ENCODE data around the gene TPT1.
"Not testable (repeated sequence)": the region's sequence is repeated elsewhere in the genome, so short reads cannot be mapped to it uniquely, and the experiment has no call there.

The TPT1 gene

DNA sequence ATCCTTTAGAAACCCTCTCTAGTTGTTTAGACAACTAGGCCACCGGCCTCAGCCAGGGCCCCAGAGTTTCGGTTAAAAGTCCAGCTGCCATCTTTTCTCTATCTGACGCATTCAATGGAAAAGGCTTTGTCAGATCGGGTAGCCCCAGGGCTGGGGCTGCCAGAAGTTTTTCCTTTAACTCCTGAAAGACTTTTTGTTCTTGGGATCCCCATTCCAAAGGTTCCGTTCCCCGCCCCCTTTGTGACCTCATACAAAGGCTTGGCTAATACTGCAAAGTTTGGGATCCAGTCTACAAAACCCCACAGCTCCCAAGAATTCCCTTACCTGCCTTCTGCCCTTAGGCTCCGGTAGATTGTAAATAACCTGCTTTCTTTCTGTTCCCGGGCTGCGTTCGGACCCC is 38.5 kb upstream of the TPT1 start:
- not testable (repeated sequence) for H3K27ac ChIP-seq (ENCODE audit: low read depth, low read length); H3K9ac ChIP-seq (ENCODE audit: low read depth, low read length); H3K36me3 ChIP-seq (ENCODE audit: control insufficient read depth, insufficient read depth, low read length); H3K4me1 ChIP-seq (ENCODE audit: control insufficient read depth, insufficient read depth, low read length); H3K9me3 ChIP-seq (ENCODE audit: control insufficient read depth, insufficient read depth, low read length); H3K27me3 ChIP-seq (ENCODE audit: control insufficient read depth, insufficient read depth, low read length); H3K4me3 ChIP-seq (ENCODE audit: low read depth, low read length)

DNA sequence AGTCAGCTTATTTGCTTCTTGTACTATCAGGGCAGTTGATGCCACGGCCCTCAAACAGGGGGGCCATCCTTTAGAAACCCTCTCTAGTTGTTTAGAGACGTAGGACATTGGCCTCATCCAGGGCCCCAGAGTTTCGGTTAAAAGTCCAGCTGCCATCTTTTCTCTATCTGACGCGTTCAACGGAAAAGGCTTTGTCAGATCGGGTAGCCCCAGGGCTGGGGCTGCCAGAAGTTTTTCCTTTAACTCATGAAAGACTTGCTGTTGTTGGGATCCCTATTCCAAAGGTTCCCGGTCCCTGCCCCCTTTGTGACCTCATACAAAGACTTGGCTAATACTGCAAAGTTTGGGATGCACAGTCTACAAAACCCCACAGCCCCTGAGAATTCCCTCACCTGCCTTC is 37.8 kb upstream of the TPT1 start:
- H3K27ac ChIP-seq (ENCODE audit: low read depth, low read length); H3K36me3 ChIP-seq (ENCODE audit: control insufficient read depth, insufficient read depth, low read length); H3K27me3 ChIP-seq (ENCODE audit: control insufficient read depth, insufficient read depth, low read length); H3K9ac ChIP-seq (ENCODE audit: low read depth, low read length); H3K4me1 ChIP-seq (ENCODE audit: control insufficient read depth, insufficient read depth, low read length); H3K9me3 ChIP-seq (ENCODE audit: control insufficient read depth, insufficient read depth, low read length); H3K4me3 ChIP-seq (ENCODE audit: low read depth, low read length): not testable (repeated sequence)

DNA sequence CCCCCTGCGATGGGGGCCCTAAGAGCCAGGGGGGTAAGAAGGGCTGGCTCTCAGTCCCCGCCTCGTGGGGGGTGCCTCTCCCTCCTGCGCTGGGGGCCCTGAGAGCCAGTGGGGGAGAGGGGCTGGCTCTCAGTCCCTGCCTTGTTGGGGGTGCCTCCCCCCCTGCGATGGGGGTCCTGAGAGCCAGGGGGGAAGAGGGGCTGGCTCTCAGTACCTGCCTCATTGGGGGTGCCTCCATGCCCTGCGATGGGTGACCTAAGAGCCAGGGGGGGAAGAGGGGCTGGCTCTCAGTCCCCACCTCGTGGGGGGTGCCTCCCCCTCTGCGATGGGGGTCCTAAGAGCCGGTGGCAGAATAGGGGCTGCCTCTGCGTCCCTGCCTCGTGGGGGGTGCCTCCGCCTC is 36.3 kb upstream of the TPT1 start:
- H3K36me3 ChIP-seq (ENCODE audit: control insufficient read depth, insufficient read depth, low read length); H3K9me3 ChIP-seq (ENCODE audit: control insufficient read depth, insufficient read depth, low read length); H3K4me3 ChIP-seq (ENCODE audit: low read depth, low read length); H3K27ac ChIP-seq (ENCODE audit: low read depth, low read length); H3K9ac ChIP-seq (ENCODE audit: low read depth, low read length); H3K27me3 ChIP-seq (ENCODE audit: control insufficient read depth, insufficient read depth, low read length); H3K4me1 ChIP-seq (ENCODE audit: control insufficient read depth, insufficient read depth, low read length): not testable (repeated sequence)

DNA sequence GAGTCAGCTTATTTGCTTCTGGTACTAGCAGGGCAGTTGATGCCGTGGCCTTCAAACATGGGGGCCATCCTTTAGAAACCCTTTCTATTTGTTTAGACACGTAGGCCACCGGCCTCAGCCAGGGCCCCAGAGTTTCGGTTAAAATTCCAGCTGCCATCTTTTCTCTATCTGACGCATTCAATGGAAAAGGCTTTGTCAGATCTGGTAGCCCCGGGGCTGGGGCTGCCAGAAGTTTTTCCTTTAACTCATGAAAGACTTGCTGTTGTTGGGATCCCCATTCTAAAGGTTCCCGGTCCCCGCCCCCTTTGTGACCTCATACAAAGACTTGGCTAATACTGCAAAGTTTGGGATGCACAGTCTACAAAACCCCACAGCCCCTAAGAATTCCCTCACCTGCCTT is 35.7 kb upstream of the TPT1 start:
- H3K4me1 ChIP-seq (ENCODE audit: control insufficient read depth, insufficient read depth, low read length); H3K4me3 ChIP-seq (ENCODE audit: low read depth, low read length); H3K9me3 ChIP-seq (ENCODE audit: control insufficient read depth, insufficient read depth, low read length); H3K9ac ChIP-seq (ENCODE audit: low read depth, low read length); H3K27me3 ChIP-seq (ENCODE audit: control insufficient read depth, insufficient read depth, low read length); H3K27ac ChIP-seq (ENCODE audit: low read depth, low read length); H3K36me3 ChIP-seq (ENCODE audit: control insufficient read depth, insufficient read depth, low read length): not testable (repeated sequence)

GRCh38 chr13:45374917-45375316 is 33.9 kb upstream of the TPT1 start:
- Histone ChIP-seq H3K9ac (ENCODE audit: low read depth, low read length) (no peak overlapping the region; the same call in 1 of the 2 replicates), H3K4me3 (ENCODE audit: low read depth, low read length) (no peak overlapping the region), H3K9me3 (ENCODE audit: control insufficient read depth, insufficient read depth, low read length) (no peaks in the 10 kb centered on the region), H3K27me3 (ENCODE audit: control insufficient read depth, insufficient read depth, low read length) (no peaks in the 10 kb centered on the region), H3K36me3 (ENCODE audit: control insufficient read depth, insufficient read depth, low read length) (no peaks in the 10 kb centered on the region), H3K4me1 (ENCODE audit: control insufficient read depth, insufficient read depth, low read length) (peaks cover 3% of the 10 kb centered on the region; the same call in 1 of the 2 replicates), H3K27ac (ENCODE audit: low read depth, low read length) (no peak overlapping the region)

GRCh38 chr13:45373162-45373547 is 32.2 kb upstream of the TPT1 start:
- H3K9ac ChIP-seq (ENCODE audit: low read depth, low read length) = no peak overlapping the region
- H3K27ac ChIP-seq (ENCODE audit: low read depth, low read length) = no peak overlapping the region
- H3K27me3 ChIP-seq (ENCODE audit: control insufficient read depth, insufficient read depth, low read length) = no peaks in the 10 kb centered on the region
- no peaks in the 10 kb centered on the region for H3K9me3 ChIP-seq (ENCODE audit: control insufficient read depth, insufficient read depth, low read length)
- H3K4me1 ChIP-seq (ENCODE audit: control insufficient read depth, insufficient read depth, low read length) = peaks cover 3% of the 10 kb centered on the region; the same call in 1 of the 2 replicates
- no peaks in the 10 kb centered on the region for H3K36me3 ChIP-seq (ENCODE audit: control insufficient read depth, insufficient read depth, low read length)
- H3K4me3 ChIP-seq (ENCODE audit: low read depth, low read length) = no peak overlapping the region

DNA sequence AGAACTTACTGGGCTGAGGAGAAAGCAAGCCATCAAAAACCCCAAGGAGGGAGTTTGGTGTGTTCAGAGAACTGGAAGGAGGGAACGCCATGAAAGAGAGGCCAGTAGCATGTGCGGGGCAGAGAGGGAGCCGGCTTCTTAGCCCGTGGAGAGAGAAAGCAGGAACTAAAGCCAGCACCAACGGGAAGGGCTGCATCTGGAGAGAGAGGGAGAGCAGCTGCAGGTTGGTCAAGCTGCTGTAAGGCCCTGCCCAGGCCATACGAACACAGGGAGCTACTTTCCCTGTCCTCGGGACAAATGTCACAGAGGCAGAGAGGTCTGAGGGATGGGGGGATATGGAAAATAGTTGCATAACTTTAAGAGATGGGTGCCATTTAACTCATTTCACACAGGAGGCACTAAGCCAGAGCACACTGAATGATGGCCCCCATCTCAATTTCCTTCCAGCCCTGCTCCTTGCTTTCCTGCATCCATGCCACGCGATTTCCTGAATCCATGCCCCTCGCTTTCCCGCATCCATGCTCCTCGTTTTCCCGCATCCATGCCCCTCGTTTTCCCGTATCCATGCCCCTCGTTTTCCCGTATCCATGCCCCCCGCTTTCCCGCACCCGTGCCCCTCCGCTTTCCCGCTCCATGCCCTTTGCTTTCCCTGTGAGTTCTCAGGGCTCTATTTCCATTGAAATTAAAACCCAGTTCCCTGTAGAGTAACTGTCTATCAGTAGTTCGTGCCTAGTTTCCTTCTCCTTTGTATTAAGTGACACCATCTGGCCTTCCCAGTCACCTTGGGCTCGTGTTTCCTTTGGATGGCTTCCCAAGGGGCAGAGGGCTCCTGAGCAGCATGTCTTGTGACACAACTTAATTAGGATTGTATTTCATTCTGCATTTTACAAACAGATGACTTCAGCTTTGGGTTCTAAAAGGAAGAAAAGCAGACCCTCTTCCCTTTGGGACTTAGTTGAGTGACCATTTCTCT is 31.5 kb upstream of the TPT1 start:
- no peak overlapping the region for H3K9ac ChIP-seq (ENCODE audit: low read depth, low read length)
- H3K27ac ChIP-seq (ENCODE audit: low read depth, low read length) = no peak overlapping the region
- H3K9me3 ChIP-seq (ENCODE audit: control insufficient read depth, insufficient read depth, low read length) = no peaks in the 10 kb centered on the region
- no peak overlapping the region for H3K4me3 ChIP-seq (ENCODE audit: low read depth, low read length)
- peaks cover 3% of the 10 kb centered on the region; the same call in 1 of the 2 replicates for H3K4me1 ChIP-seq (ENCODE audit: control insufficient read depth, insufficient read depth, low read length)
- no peaks in the 10 kb centered on the region for H3K27me3 ChIP-seq (ENCODE audit: control insufficient read depth, insufficient read depth, low read length)
- no peaks in the 10 kb centered on the region for H3K36me3 ChIP-seq (ENCODE audit: control insufficient read depth, insufficient read depth, low read length)

DNA sequence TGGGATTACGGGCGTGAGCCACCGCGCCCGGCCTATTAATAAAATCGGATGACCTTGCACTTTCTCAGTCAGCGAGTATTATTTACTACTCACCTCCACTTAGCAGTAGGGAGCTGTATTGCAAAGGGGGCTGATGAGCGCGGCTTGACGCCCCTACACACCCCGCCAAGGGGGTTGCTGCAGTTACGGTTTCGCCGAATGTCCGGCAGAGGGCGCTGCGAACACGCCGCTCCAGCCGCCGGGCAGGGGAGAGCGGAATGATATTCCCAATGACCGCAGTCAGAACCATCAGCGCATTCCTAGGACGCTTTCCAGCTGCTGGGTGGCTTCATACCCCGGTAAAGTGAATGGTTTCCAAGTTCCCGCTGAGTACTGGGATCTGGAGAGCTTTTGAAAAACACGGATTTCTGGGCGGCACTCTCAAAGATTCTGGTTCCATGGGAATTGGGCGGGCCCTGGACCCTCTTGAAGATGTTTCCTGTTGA is 30.0 kb upstream of the TPT1 start:
- no peak overlapping the region for H3K4me3 ChIP-seq (ENCODE audit: low read depth, low read length)
- H3K9me3 ChIP-seq (ENCODE audit: control insufficient read depth, insufficient read depth, low read length) = no peaks in the 10 kb centered on the region
- no peak overlapping the region for H3K27ac ChIP-seq (ENCODE audit: low read depth, low read length)

GRCh38 chr13:45369116-45369515 is 28.1 kb upstream of the TPT1 start:
- Histone ChIP-seq H3K4me1 (ENCODE audit: control insufficient read depth, insufficient read depth, low read length) (peaks cover 3% of the 10 kb centered on the region; the same call in 1 of the 2 replicates), H3K4me3 (ENCODE audit: low read depth, low read length) (no peak overlapping the region), H3K27ac (ENCODE audit: low read depth, low read length) (no peak overlapping the region), H3K36me3 (ENCODE audit: control insufficient read depth, insufficient read depth, low read length) (no peaks in the 10 kb centered on the region), H3K27me3 (ENCODE audit: control insufficient read depth, insufficient read depth, low read length) (no peaks in the 10 kb centered on the region), H3K9ac (ENCODE audit: low read depth, low read length) (no peak overlapping the region), H3K9me3 (ENCODE audit: control insufficient read depth, insufficient read depth, low read length) (no peaks in the 10 kb centered on the region)

More for the DNA sequence above, 30.0 kb upstream of the TPT1 start:
- Histone ChIP-seq H3K27me3 (ENCODE audit: control insufficient read depth, insufficient read depth, low read length) (no peaks in the 10 kb centered on the region), H3K36me3 (ENCODE audit: control insufficient read depth, insufficient read depth, low read length) (no peaks in the 10 kb centered on the region), H3K4me1 (ENCODE audit: control insufficient read depth, insufficient read depth, low read length) (peaks cover 3% of the 10 kb centered on the region; the same call in 1 of the 2 replicates), H3K9ac (ENCODE audit: low read depth, low read length) (no peak overlapping the region)

DNA sequence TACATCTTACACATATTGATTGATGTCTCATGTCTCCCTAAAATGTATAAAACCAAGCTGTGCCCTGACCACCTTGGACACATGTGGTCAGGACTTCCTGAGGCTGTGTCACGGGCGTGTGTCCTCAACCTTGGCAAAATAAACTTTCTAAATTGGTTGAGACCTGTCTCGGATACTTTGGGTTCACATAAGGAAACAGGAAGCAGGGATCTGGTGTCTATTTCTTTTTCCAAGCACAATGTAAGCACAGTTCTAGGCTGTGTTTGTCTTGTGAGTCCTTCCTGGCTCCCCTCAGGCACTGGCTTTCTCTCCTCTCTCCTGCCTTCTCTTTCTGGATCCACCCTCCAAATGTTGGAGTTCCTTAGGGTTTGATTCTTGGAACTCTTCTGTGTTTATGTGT is 27.6 kb upstream of the TPT1 start:
- Histone ChIP-seq H3K27me3 (ENCODE audit: control insufficient read depth, insufficient read depth, low read length) (no peaks in the 10 kb centered on the region), H3K9ac (ENCODE audit: low read depth, low read length) (no peak overlapping the region), H3K36me3 (ENCODE audit: control insufficient read depth, insufficient read depth, low read length) (no peaks in the 10 kb centered on the region), H3K27ac (ENCODE audit: low read depth, low read length) (no peak overlapping the region), H3K9me3 (ENCODE audit: control insufficient read depth, insufficient read depth, low read length) (no peaks in the 10 kb centered on the region), H3K4me3 (ENCODE audit: low read depth, low read length) (no peak overlapping the region), H3K4me1 (ENCODE audit: control insufficient read depth, insufficient read depth, low read length) (peaks cover 3% of the 10 kb centered on the region; the same call in 1 of the 2 replicates)

- no peaks in the 10 kb centered on the region for H3K36me3 ChIP-seq (ENCODE audit: control insufficient read depth, insufficient read depth, low read length)
- peaks cover 5% of the 10 kb centered on the region; the same call in 1 of the 2 replicates for H3K4me1 ChIP-seq (ENCODE audit: control insufficient read depth, insufficient read depth, low read length)
- no peak overlapping the region for H3K4me3 ChIP-seq (ENCODE audit: low read depth, low read length)
- H3K9ac ChIP-seq (ENCODE audit: low read depth, low read length) = no peak overlapping the region
- no peak overlapping the region for H3K27ac ChIP-seq (ENCODE audit: low read depth, low read length)
- no peaks in the 10 kb centered on the region for H3K9me3 ChIP-seq (ENCODE audit: control insufficient read depth, insufficient read depth, low read length)
- no peaks in the 10 kb centered on the region for H3K27me3 ChIP-seq (ENCODE audit: control insufficient read depth, insufficient read depth, low read length)
Observed at GRCh38 chr13:45368005-45368404, 27.0 kb upstream of the TPT1 start.

Data from HUES48 (cell line).